K562 (cell line): ENCODE measurements around the gene THOC5. TPM values are rescaled to one million over a fixed set of nuclear protein-coding genes. Genes with fewer than 3 reads are reported as not detected.
"Not testable (repeated sequence)": the region's sequence is repeated elsewhere in the genome, so short reads cannot be mapped to it uniquely, and the experiment has no call there.

Experiments
- ATAC-seq: fragments of 200-7000 bp; cut with Tn5 transposase; 3 replicates; pipeline ENCODE4 v1.9.1; 2020; ENCODE audit warnings: moderate library complexity
- BruUV-seq: library from RNA; stranded (reverse); fragments of 400-500 nt; replicated peaks from 2 replicates; lab custom pipeline; 2021; lab: Mats Ljungman, UMichigan
- CTCF ChIA-PET: fragments of 300-600 bp; formaldehyde crosslinking; extraction: SDS; loops from one replicate; lab custom pipeline; 2021; ENCODE audit warnings: low intra/inter-chr PET ratio; lab: Yijun Ruan, JAX
- POLR2A ChIA-PET: fragments of 300-600, 350-650 bp; sonication (Branson Sonifier 250); formaldehyde crosslinking; extraction: SDS; loops from one replicate; lab custom pipeline; 2021; ENCODE audit warnings: antibody characterized with exemption, inconsistent platforms; lab: Yijun Ruan, JAX
- DNase-seq, 4 experiments: peaks; one replicate each; pipeline versions ENCODE4 v3.0.0 to v3.0.0-alpha.2; 2011 to 2018; ENCODE audit warnings: low spot score in 3 of 4, mixed read lengths in 3 of 4; ENCODE audit errors: extremely low read depth in 1 of 4
- FAIRE-seq: peaks from 2 replicates; lab custom pipeline; 2011; peaks lifted over from hg19 to GRCh38; lab: Jason Lieb, UNC
- H2AFZ ChIP-seq: 2 replicates; pipeline ENCODE4 v1.6.0; 2011; ENCODE audit warnings: low read depth, low read length, control low read depth, inconsistent platforms
- H3K27ac ChIP-seq: fragments of 200-600 bp; 3 replicates; pipeline ENCODE4 v1.8.0; 2011; ENCODE audit warnings: low read depth, mild to moderate bottlenecking, control low read depth, inconsistent platforms, low read length, moderate library complexity, mixed read lengths; ENCODE audit errors: extremely low read depth
- H3K27me3 ChIP-seq, 2 experiments: fragments of 300-600 bp in 1 of 2; 2 replicates in 1 of 2; 3 replicates in 1 of 2; pipeline versions ENCODE4 v1.6.0 to v1.8.0; 2011; ENCODE audit warnings: inconsistent platforms in 2 of 2, low read length in 2 of 2, mild to moderate bottlenecking in 1 of 2, mixed read lengths in 1 of 2, moderate library complexity in 1 of 2; ENCODE audit not compliant: control insufficient read depth in 2 of 2, insufficient read depth in 2 of 2
- H3K36me3 ChIP-seq: fragments of 300-600 bp; 3 replicates; pipeline ENCODE4 v1.8.0; 2011; ENCODE audit warnings: mild to moderate bottlenecking, low read length, inconsistent platforms; ENCODE audit not compliant: control insufficient read depth, insufficient read depth
- H3K4me1 ChIP-seq, 2 experiments: fragments of 200-600 bp in 1 of 2; replicated peaks in 1 of 2; 2 replicates in 1 of 2; 3 replicates in 1 of 2; pipeline versions ENCODE4 v1.5.1 to v1.8.0; 2011; ENCODE audit warnings: inconsistent platforms in 2 of 2, low read length in 2 of 2, mild to moderate bottlenecking in 1 of 2, mixed read lengths in 1 of 2, moderate library complexity in 1 of 2; ENCODE audit not compliant: control insufficient read depth in 2 of 2, insufficient read depth in 2 of 2
- H3K4me2 ChIP-seq: 2 replicates; pipeline ENCODE4 v1.6.1; 2011; ENCODE audit warnings: low read length, control low read depth, inconsistent platforms, mixed read lengths; ENCODE audit not compliant: insufficient read depth
- H3K4me3 ChIP-seq: fragments of 200-600 bp; sonication (generic), shearing (Covaris generic); 2 replicates; pipeline ENCODE4 v1.5.1; 2016; ENCODE audit warnings: control low read depth, inconsistent platforms
- H3K79me2 ChIP-seq: fragments of 200-600 bp; 3 replicates; pipeline ENCODE4 v1.8.0; 2011; ENCODE audit warnings: low read length, inconsistent platforms; ENCODE audit not compliant: control insufficient read depth, insufficient read depth
- H3K9ac ChIP-seq, 2 experiments: 2 replicates each; pipeline versions ENCODE4 v1.6.0 to v1.6.1; 2011; ENCODE audit warnings: low read depth in 2 of 2, low read length in 2 of 2, control low read depth in 1 of 2, inconsistent platforms in 1 of 2, mild to moderate bottlenecking in 1 of 2, mixed read lengths in 1 of 2; ENCODE audit not compliant: insufficient read depth in 1 of 2
- H3K9me1 ChIP-seq: one replicate; pipeline ENCODE4 v1.6.0; 2011; ENCODE audit warnings: inconsistent platforms, mild to moderate bottlenecking, low read length, moderate library complexity; ENCODE audit not compliant: control insufficient read depth, insufficient read depth
- H3K9me3 ChIP-seq: replicated peaks from 2 replicates; pipeline ENCODE4 v1.5.1; 2011; ENCODE audit warnings: low read depth, low read length, inconsistent platforms; ENCODE audit not compliant: control insufficient read depth, insufficient read depth
- H4K20me1 ChIP-seq: replicated peaks from 2 replicates; pipeline ENCODE4 v1.6.1; 2011; ENCODE audit warnings: low read length, inconsistent platforms, mixed read lengths; ENCODE audit not compliant: control insufficient read depth, insufficient read depth
- NCOA2 ChIP-seq, 2 experiments: fragments of 450-650 bp; IDR thresholded peaks; 2 replicates each; pipeline ENCODE4 v1.6.1; 2018; ENCODE audit warnings: mild to moderate bottlenecking in 2 of 2, moderate library complexity in 1 of 2; ENCODE audit not compliant: partially characterized antibody in 2 of 2
- PRDM10 ChIP-seq: fragments of 450-650 bp; IDR thresholded peaks from 2 replicates; pipeline ENCODE4 v1.6.1; 2018; ENCODE audit not compliant: partially characterized antibody
- WGBS: fragments of 100-300 bp; shearing (Covaris generic); methylation state at CpG from one replicate; pipeline ENCODE4 v1.1.6; 2016; ENCODE audit warnings: low coverage, mixed read lengths; ENCODE audit not compliant: insufficient coverage; ENCODE audit errors: missing lambda C conversion rate; 5-methylcytosine and 5-hydroxymethylcytosine counted together
- in situ Hi-C: fragments of 300-500 bp; cut with MboI; formaldehyde crosslinking; loops from 4 replicates; pipeline ENCODE4 v1.15.0; 2018; ENCODE audit warnings: inconsistent platforms, mixed read lengths
- intact Hi-C: fragments of 100-400 bp; cut with micrococcal nuclease; formaldehyde crosslinking; loops from 2 replicates; pipeline ENCODE4 v1.14.2; 2022
- polyA plus RNA-seq, 8 experiments: library from polyadenylated mRNA; depleted of rRNA in 4 of 8; stranded (reverse) in 5 of 8; unstranded in 3 of 8; fragments of >200 nt; fragmentation: Nextera tagmentation in 2 of 8; fragmentation: Illumina TruSeq in 1 of 8; extraction: Ambion mirVana in 2 of 8; extraction: Trizol in 1 of 8; gene quantifications; 2 replicates each; pipeline versions ENCODE4 v1.2.1 to v1.2.3, GENCODE V29; 2011 to 2014; ENCODE audit warnings: inconsistent platforms in 1 of 8, missing spikeins in 1 of 8
- total RNA-seq, 7 experiments: library from RNA; depleted of rRNA in 6 of 7; stranded (reverse); fragments of >200 nt in 6 of 7; fragmentation: Illumina TruSeq in 2 of 7; extraction: Trizol in 2 of 7; gene quantifications; 2 replicates each; pipeline versions ENCODE4 v1.2.1 to v1.2.3, GENCODE V29; 2011 to 2021; ENCODE audit warnings: low replicate concordance in 1 of 7

THOC5 gene
- total and polyA plus RNA-seq, 9 of the 15 experiments (the other 6 are each of a cell fraction or from before 2014, with no cell fraction given), result 45.3 to 96.5 (median 51.4) TPM

GRCh38 chr22:29555065-29555644 is 1.6 kb upstream of the THOC5 start:
- intact Hi-C loops (no loop called here), in situ Hi-C loops (no loop called here)
- 93% methylated on average over 4 of the region's 4 CpGs for WGBS
- no peaks in the 10 kb centered on the region for H4K20me1 ChIP-seq
- H3K27me3 ChIP-seq, result no peaks in the 10 kb centered on the region
- no peak overlapping the region; a peak in 1 of 4 replicates for H3K9ac ChIP-seq
- ChIA-PET POLR2A (interaction anchor here (0.5 to 1.8 kb wide), 3 partner anchors 13 to 444 kb away, joined by 3 to 9 read pairs (median 3); no protein-coding TSS in a partner anchor), CTCF (no interaction called here)
- no peaks in the 10 kb centered on the region for H3K9me1 ChIP-seq
- no peak for DNase-seq
- peaks cover 0 to 8% of the 10 kb centered on the region in 2 experiments; a peak in 2 of 5 replicates for H3K4me1 ChIP-seq
- no peak for FAIRE-seq
- no peak overlapping the region for H3K4me2 ChIP-seq
- peaks cover 33% of the 10 kb centered on the region; the same call in 2 of the 3 replicates for H3K36me3 ChIP-seq
- H3K27ac ChIP-seq, result no peak overlapping the region
- H3K4me3 ChIP-seq, result no peak overlapping the region
- peak; percentile 69 for TF ChIP-seq PRDM10
- no peak for TF ChIP-seq NCOA2 (IDR thresholded peaks at IDR 0.05; ENCODE audit: partially characterized antibody in 2 of 2)
- no TSS peak for BruUV-seq
- no peak overlapping the region for H2AFZ ChIP-seq
- peaks cover 24% of the 10 kb centered on the region for H3K79me2 ChIP-seq
- no peak for ATAC-seq
- no peaks in the 10 kb centered on the region for H3K9me3 ChIP-seq

- H3K9me3 ChIP-seq, H3K27ac ChIP-seq, H4K20me1 ChIP-seq, in situ Hi-C loops, CTCF ChIA-PET, intact Hi-C loops, BruUV-seq, H3K27me3 ChIP-seq, FAIRE-seq, H2AFZ ChIP-seq, DNase-seq, ATAC-seq, H3K9me1 ChIP-seq, H3K4me1 ChIP-seq: not testable (repeated sequence)
- H3K36me3 ChIP-seq, result peaks cover 47% of the 10 kb centered on the region; the same call in 2 of the 3 replicates
- WGBS, result 60% methylated on average over 1 of the region's 33 CpGs
- peaks cover 28% of the 10 kb centered on the region for H3K79me2 ChIP-seq
- POLR2A ChIA-PET, result interaction anchor here (0.6 kb wide), 1 partner anchor 326 kb away, joined by 3 read pairs; no protein-coding TSS in a partner anchor
- H3K4me2 ChIP-seq, result peak overlapping the region; percentile 99; the same call in 1 of the 2 replicates
- peak overlapping the region in 1 of 2 experiments; percentile 80; a peak in 2 of 4 replicates for H3K9ac ChIP-seq
- H3K4me3 ChIP-seq, result peak overlapping the region; percentile 91
Measured at GRCh38 chr22:29552357-29552756, 1.2 kb downstream of the THOC5 start.
